NT2/D1 (cell line): ENCODE measurements around the gene NTF3.

Experiments used
- SUZ12 ChIP-seq: IDR thresholded peaks from 2 replicates; pipeline ENCODE4 v1.6.1; 2011; ENCODE audit not compliant: insufficient read length, insufficient read depth; ENCODE audit errors: extremely low read depth
- YY1 ChIP-seq: IDR thresholded peaks from 2 replicates; pipeline ENCODE4 v1.6.1; 2011; ENCODE audit not compliant: insufficient read length, insufficient read depth
- ZNF274 ChIP-seq: IDR thresholded peaks from 2 replicates; pipeline ENCODE4 v1.6.1; 2011; ENCODE audit warnings: mild to moderate bottlenecking, low read depth, low read length

- TF ChIP-seq YY1 = no peak
- no peak for TF ChIP-seq SUZ12
- TF ChIP-seq ZNF274 = no peak
Observed at GRCh38 chr12:5409619-5410018, 22.3 kb upstream of the NTF3 start.
